ENCODE measurements around the gene PHF19. TPM values are rescaled to one million over a fixed set of nuclear protein-coding genes. Genes with fewer than 3 reads are reported as not detected.

The PHF19 gene
- total RNA-seq, 4 donors from 2014 or later = 11.3 to 15.5 (median 13.8) TPM

GRCh38 chr9:120815075-120815474, 61.9 kb downstream of the PHF19 start:
- DNase-seq (ENCODE audit: low spot score in 2 of 2) = no peak
- H3K27me3 ChIP-seq = no peaks in the 10 kb centered on the region
- no peak overlapping the region for H3K4me3 ChIP-seq
- peaks cover 37% of the 10 kb centered on the region for H3K36me3 ChIP-seq
- H3K9me3 ChIP-seq = no peaks in the 10 kb centered on the region
- 95% methylated on average over 4 of the region's 4 CpGs for WGBS
- H3K4me1 ChIP-seq = no peaks in the 10 kb centered on the region
- TF ChIP-seq POLR2A (IDR thresholded peaks at IDR 0.05) = no peak
- TF ChIP-seq, protein P1, sequence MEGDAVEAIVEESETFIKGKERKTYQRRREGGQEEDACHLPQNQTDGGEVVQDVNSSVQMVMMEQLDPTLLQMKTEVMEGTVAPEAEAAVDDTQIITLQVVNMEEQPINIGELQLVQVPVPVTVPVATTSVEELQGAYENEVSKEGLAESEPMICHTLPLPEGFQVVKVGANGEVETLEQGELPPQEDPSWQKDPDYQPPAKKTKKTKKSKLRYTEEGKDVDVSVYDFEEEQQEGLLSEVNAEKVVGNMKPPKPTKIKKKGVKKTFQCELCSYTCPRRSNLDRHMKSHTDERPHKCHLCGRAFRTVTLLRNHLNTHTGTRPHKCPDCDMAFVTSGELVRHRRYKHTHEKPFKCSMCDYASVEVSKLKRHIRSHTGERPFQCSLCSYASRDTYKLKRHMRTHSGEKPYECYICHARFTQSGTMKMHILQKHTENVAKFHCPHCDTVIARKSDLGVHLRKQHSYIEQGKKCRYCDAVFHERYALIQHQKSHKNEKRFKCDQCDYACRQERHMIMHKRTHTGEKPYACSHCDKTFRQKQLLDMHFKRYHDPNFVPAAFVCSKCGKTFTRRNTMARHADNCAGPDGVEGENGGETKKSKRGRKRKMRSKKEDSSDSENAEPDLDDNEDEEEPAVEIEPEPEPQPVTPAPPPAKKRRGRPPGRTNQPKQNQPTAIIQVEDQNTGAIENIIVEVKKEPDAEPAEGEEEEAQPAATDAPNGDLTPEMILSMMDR (IDR thresholded peaks at IDR 0.05) = no peak
- TF ChIP-seq POLR2AphosphoS5 (IDR thresholded peaks at IDR 0.05) = no peak
- no peak for TF ChIP-seq EP300 (IDR thresholded peaks at IDR 0.05)
- H3K27ac ChIP-seq = no peak overlapping the region

GRCh38 chr9:120808931-120809330, 68.1 kb downstream of the PHF19 start:
- DNase-seq (ENCODE audit: low spot score in 2 of 2) = no peak
- Histone ChIP-seq H3K36me3 (no peaks in the 10 kb centered on the region), H3K4me1 (no peaks in the 10 kb centered on the region), H3K27me3 (no peaks in the 10 kb centered on the region), H3K9me3 (peaks cover 27% of the 10 kb centered on the region), H3K27ac (no peak overlapping the region), H3K4me3 (no peak overlapping the region)
- TF ChIP-seq EP300 (IDR thresholded peaks at IDR 0.05) (no peak), POLR2A (IDR thresholded peaks at IDR 0.05) (no peak), POLR2AphosphoS5 (IDR thresholded peaks at IDR 0.05) (no peak)
- TF ChIP-seq, protein P1 (IDR thresholded peaks at IDR 0.05) = no peak

- no peak for DNase-seq (ENCODE audit: low spot score in 2 of 2)
- Histone ChIP-seq H3K27ac (no peak overlapping the region), H3K4me1 (no peaks in the 10 kb centered on the region), H3K27me3 (no peaks in the 10 kb centered on the region), H3K4me3 (no peak overlapping the region), H3K9me3 (peaks cover 27% of the 10 kb centered on the region), H3K36me3 (no peaks in the 10 kb centered on the region)
- TF ChIP-seq, protein P1 (IDR thresholded peaks at IDR 0.05) = no peak
- no peak for TF ChIP-seq POLR2A (IDR thresholded peaks at IDR 0.05)
- no peak for TF ChIP-seq POLR2AphosphoS5 (IDR thresholded peaks at IDR 0.05)
- TF ChIP-seq EP300 (IDR thresholded peaks at IDR 0.05) = no peak
These were observed 69.2 kb downstream of the PHF19 start for GRCh38 chr9:120807607-120808379.

Other genes starting within 250 kb of the PHF19 start
- 10 to 100 TPM; 33.6 to 58.1 (median 46.0) TPM for gene MEGF9, start 162.7 kb downstream of the PHF19 start, total RNA-seq
- gene FBXW2, start 83.8 kb downstream of the PHF19 start, total RNA-seq = 10 to 100 TPM; 40.4 to 74.8 (median 52.3) TPM
- gene PSMD5, start 34.3 kb downstream of the PHF19 start, total RNA-seq = 10 to 100 TPM; 30.7 to 47.7 (median 33.0) TPM
- 10 to 100 TPM in 1 of 4 donors, 1 to 10 TPM in 3; 3.5 to 12.2 (median 7.5) TPM for gene TRAF1, start 49.6 kb upstream of the PHF19 start, total RNA-seq
- gene C5, start 173.1 kb upstream of the PHF19 start, total RNA-seq = 10 to 100 TPM in 2 of 4 donors, 1 to 10 TPM in 2; 3.2 to 13.2 (median 6.8) TPM
- 10 to 100 TPM in 3 of 4 donors, 1 to 10 TPM in 1; 6.4 to 24.6 (median 13.6) TPM for gene CNTRL, start 197.8 kb upstream of the PHF19 start, total RNA-seq